ENCODE results near the gene BMPR2.
"Not testable (repeated sequence)": the region's sequence is repeated elsewhere in the genome, so short reads cannot be mapped to it uniquely, and the experiment has no call there.

The BMPR2 gene

DNA sequence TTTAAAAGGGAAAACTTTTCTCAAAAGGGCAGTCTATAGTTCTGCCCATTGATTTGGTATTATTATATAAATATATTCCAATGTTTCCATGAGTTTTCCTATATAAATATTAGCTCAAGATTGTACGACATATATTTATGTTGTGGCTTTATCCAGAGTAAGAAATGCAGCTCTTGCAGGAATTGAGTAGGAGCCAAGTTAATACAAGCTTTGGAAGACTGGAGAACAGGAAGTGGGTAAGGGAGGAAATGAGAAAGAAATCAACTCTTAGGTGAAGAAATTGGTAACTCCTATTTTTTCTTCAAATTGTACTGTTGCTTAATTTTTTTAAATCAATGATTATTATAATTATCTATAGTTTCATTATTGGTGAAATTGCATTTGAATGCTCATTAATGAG, 153.3 kb downstream of the BMPR2 start:
- no peaks in the 10 kb centered on the region for H3K27me3 ChIP-seq (ENCODE audit: insufficient read depth, low read length, poor library complexity, severe bottlenecking)
- TF ChIP-seq, protein P1, sequence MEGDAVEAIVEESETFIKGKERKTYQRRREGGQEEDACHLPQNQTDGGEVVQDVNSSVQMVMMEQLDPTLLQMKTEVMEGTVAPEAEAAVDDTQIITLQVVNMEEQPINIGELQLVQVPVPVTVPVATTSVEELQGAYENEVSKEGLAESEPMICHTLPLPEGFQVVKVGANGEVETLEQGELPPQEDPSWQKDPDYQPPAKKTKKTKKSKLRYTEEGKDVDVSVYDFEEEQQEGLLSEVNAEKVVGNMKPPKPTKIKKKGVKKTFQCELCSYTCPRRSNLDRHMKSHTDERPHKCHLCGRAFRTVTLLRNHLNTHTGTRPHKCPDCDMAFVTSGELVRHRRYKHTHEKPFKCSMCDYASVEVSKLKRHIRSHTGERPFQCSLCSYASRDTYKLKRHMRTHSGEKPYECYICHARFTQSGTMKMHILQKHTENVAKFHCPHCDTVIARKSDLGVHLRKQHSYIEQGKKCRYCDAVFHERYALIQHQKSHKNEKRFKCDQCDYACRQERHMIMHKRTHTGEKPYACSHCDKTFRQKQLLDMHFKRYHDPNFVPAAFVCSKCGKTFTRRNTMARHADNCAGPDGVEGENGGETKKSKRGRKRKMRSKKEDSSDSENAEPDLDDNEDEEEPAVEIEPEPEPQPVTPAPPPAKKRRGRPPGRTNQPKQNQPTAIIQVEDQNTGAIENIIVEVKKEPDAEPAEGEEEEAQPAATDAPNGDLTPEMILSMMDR (conservative IDR thresholded peaks at IDR 0.05; ENCODE audit: low read length) = no peak
- TF ChIP-seq EZH2phosphoT487 (IDR thresholded peaks at IDR 0.05; ENCODE audit: borderline replicate concordance) = no peak
- H3K36me3 ChIP-seq (ENCODE audit: insufficient read depth, low read length) = peaks cover 5% of the 10 kb centered on the region; the same call in 1 of the 2 replicates
- H3K4me3 ChIP-seq (ENCODE audit: low read length, poor library complexity, severe bottlenecking) = no peak overlapping the region
- no peak overlapping the region for H3K9ac ChIP-seq (ENCODE audit: low read depth, low read length, poor library complexity, severe bottlenecking)
- no peaks in the 10 kb centered on the region; the same call in 1 of the 2 replicates for H3F3A ChIP-seq (ENCODE audit: low read depth)
- H4K20me1 ChIP-seq (ENCODE audit: insufficient read depth, low read length, poor library complexity, severe bottlenecking) = peaks cover 4% of the 10 kb centered on the region
- H3K4me2 ChIP-seq (ENCODE audit: low read depth, low read length, poor library complexity, severe bottlenecking) = no peak overlapping the region
- H2AFZ ChIP-seq (ENCODE audit: low read length) = no peak overlapping the region
- H3K79me2 ChIP-seq (ENCODE audit: insufficient read depth, low read length) = no peaks in the 10 kb centered on the region
- H3K9me3 ChIP-seq (ENCODE audit: insufficient read depth, low read depth, low read length) = no peaks in the 10 kb centered on the region
- H3K9me2 ChIP-seq (replicated peaks; ENCODE audit: low read depth, low read length) = no peaks in the 10 kb centered on the region
- H3K4me1 ChIP-seq (ENCODE audit: insufficient read depth, low read length, poor library complexity, severe bottlenecking) = peaks cover 8% of the 10 kb centered on the region

DNA sequence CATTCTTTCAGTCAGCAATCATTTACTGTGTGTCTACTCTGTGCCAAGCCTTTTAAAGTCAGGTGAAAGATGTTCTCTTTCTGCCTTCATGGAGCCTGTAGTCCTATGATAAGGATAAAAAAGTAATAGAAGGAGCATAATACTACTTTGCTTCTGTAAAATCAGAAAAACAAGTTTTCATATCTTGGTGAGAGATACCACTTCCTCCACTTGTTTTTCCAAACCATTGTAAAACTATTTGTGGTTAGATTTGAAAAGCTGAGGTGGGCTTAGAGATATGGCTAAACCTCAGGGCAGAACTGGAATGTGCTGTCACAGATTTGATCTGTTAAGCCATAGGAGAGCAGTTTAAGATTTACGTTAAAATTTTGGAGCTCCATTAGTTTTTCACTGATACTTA, 153.9 kb downstream of the BMPR2 start:
- TF ChIP-seq, protein P1 (conservative IDR thresholded peaks at IDR 0.05; ENCODE audit: low read length) = no peak
- no peak for TF ChIP-seq EZH2phosphoT487 (IDR thresholded peaks at IDR 0.05; ENCODE audit: borderline replicate concordance)
- no peak overlapping the region for H3K4me2 ChIP-seq (ENCODE audit: low read depth, low read length, poor library complexity, severe bottlenecking)
- H2AFZ ChIP-seq (ENCODE audit: low read length) = no peak overlapping the region
- H3K4me1 ChIP-seq (ENCODE audit: insufficient read depth, low read length, poor library complexity, severe bottlenecking) = peaks cover 8% of the 10 kb centered on the region
- no peaks in the 10 kb centered on the region for H3K27me3 ChIP-seq (ENCODE audit: insufficient read depth, low read length, poor library complexity, severe bottlenecking)
- peaks cover 4% of the 10 kb centered on the region for H4K20me1 ChIP-seq (ENCODE audit: insufficient read depth, low read length, poor library complexity, severe bottlenecking)
- no peak overlapping the region for H3K4me3 ChIP-seq (ENCODE audit: low read length, poor library complexity, severe bottlenecking)
- no peaks in the 10 kb centered on the region for H3K9me2 ChIP-seq (replicated peaks; ENCODE audit: low read depth, low read length)
- H3K9ac ChIP-seq (ENCODE audit: low read depth, low read length, poor library complexity, severe bottlenecking) = no peak overlapping the region
- no peaks in the 10 kb centered on the region for H3K79me2 ChIP-seq (ENCODE audit: insufficient read depth, low read length)
- no peaks in the 10 kb centered on the region for H3K9me3 ChIP-seq (ENCODE audit: insufficient read depth, low read depth, low read length)
- H3K36me3 ChIP-seq (ENCODE audit: insufficient read depth, low read length) = peaks cover 5% of the 10 kb centered on the region; the same call in 1 of the 2 replicates
- H3F3A ChIP-seq (ENCODE audit: low read depth) = no peaks in the 10 kb centered on the region; the same call in 1 of the 2 replicates

DNA sequence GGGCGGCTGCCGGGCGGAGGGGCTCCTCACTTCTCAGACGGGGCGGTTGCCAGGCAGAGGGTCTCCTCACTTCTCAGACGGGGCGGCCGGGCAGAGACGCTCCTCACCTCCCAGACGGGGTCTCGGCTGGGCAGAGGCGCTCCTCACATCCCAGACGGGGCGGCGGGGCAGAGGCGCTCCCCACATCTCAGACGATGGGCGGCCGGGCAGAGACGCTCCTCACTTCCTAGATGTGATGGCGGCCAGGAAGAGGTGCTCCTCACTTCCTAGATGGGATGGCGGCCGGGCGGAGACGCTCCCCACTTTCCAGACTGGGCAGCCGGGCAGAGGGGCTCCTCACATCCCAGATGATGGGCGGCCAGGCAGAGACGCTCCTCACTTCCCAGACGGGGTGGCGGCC, 159.2 kb downstream of the BMPR2 start:
- H3K4me1 ChIP-seq (ENCODE audit: insufficient read depth, low read length, poor library complexity, severe bottlenecking); H2AFZ ChIP-seq (ENCODE audit: low read length); H3K9me3 ChIP-seq (ENCODE audit: insufficient read depth, low read depth, low read length); H3K9ac ChIP-seq (ENCODE audit: low read depth, low read length, poor library complexity, severe bottlenecking); H3K27me3 ChIP-seq (ENCODE audit: insufficient read depth, low read length, poor library complexity, severe bottlenecking); H4K20me1 ChIP-seq (ENCODE audit: insufficient read depth, low read length, poor library complexity, severe bottlenecking); H3K79me2 ChIP-seq (ENCODE audit: insufficient read depth, low read length); H3K9me2 ChIP-seq (replicated peaks; ENCODE audit: low read depth, low read length); H3K4me3 ChIP-seq (ENCODE audit: low read length, poor library complexity, severe bottlenecking); H3K4me2 ChIP-seq (ENCODE audit: low read depth, low read length, poor library complexity, severe bottlenecking); H3K36me3 ChIP-seq (ENCODE audit: insufficient read depth, low read length); H3F3A ChIP-seq (ENCODE audit: low read depth): not testable (repeated sequence)

DNA sequence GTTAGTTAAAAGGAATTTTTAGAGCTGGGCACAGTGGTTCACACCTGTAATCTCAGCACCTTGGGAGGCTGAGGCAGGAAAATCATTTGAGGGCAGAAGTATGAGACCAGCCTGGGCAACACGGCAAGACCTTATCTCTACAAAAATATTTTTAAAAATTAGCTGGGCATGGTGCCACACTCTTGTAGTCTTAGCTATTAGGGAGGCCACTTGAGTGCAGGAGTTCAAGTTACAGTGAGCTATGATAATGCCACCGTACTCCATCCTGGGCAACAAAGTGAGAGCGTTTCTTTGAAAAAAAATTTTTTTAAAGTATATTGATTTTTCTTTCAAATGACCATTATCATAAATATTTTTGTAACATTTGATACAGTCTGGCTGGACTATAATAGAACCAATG, 165.0 kb downstream of the BMPR2 start:
- H4K20me1 ChIP-seq (ENCODE audit: insufficient read depth, low read length, poor library complexity, severe bottlenecking) = no peaks in the 10 kb centered on the region
- H3F3A ChIP-seq (ENCODE audit: low read depth) = no peaks in the 10 kb centered on the region
- H2AFZ ChIP-seq (ENCODE audit: low read length) = no peak overlapping the region
- no peaks in the 10 kb centered on the region for H3K9me3 ChIP-seq (ENCODE audit: insufficient read depth, low read depth, low read length)
- H3K79me2 ChIP-seq (ENCODE audit: insufficient read depth, low read length) = no peaks in the 10 kb centered on the region
- H3K9ac ChIP-seq (ENCODE audit: low read depth, low read length, poor library complexity, severe bottlenecking) = no peak overlapping the region
- H3K4me1 ChIP-seq (ENCODE audit: insufficient read depth, low read length, poor library complexity, severe bottlenecking) = no peaks in the 10 kb centered on the region
- H3K4me3 ChIP-seq (ENCODE audit: low read length, poor library complexity, severe bottlenecking) = no peak overlapping the region
- 0 out of 2 replicates have a peak, but pooled peaks cover 4% of the 10 kb centered on the region for H3K36me3 ChIP-seq (ENCODE audit: insufficient read depth, low read length)
- no peaks in the 10 kb centered on the region for H3K9me2 ChIP-seq (replicated peaks; ENCODE audit: low read depth, low read length)
- no peaks in the 10 kb centered on the region for H3K27me3 ChIP-seq (ENCODE audit: insufficient read depth, low read length, poor library complexity, severe bottlenecking)
- no peak for TF ChIP-seq EZH2phosphoT487 (IDR thresholded peaks at IDR 0.05; ENCODE audit: borderline replicate concordance)
- TF ChIP-seq, protein P1 (conservative IDR thresholded peaks at IDR 0.05; ENCODE audit: low read length) = no peak
- H3K4me2 ChIP-seq (ENCODE audit: low read depth, low read length, poor library complexity, severe bottlenecking) = no peak overlapping the region

Data from Loucy (cell line).